Myocyte (in vitro differentiated cells): ENCODE measurements around the gene PGAP6. TPM values are rescaled to one million over a fixed set of nuclear protein-coding genes. Genes with fewer than 3 reads are reported as not detected.
"Not testable (repeated sequence)": the region's sequence is repeated elsewhere in the genome, so short reads cannot be mapped to it uniquely, and the experiment has no call there.

Experiments used
- DNase-seq: peaks from one replicate; pipeline ENCODE4 v3.0.0-alpha.2; 2012; ENCODE audit warnings: low read depth
- total RNA-seq: library from RNA; depleted of rRNA; stranded (reverse); fragments of >200 nt; gene quantifications from 2 replicates; pipeline ENCODE4 v1.2.3, GENCODE V29; 2014

Gene PGAP6
- total RNA-seq, 1 donor from 2014 or later: 53.4 TPM

GRCh38 chr16:379183-379960 lies 2.4 kb downstream of the PGAP6 start:
- no peak for DNase-seq

- no peak for DNase-seq
Observed at GRCh38 chr16:378821-379182, 3.0 kb downstream of the PGAP6 start.

- DNase-seq: not testable (repeated sequence)
Observed at GRCh38 chr16:378113-378820, 3.5 kb downstream of the PGAP6 start.

- DNase-seq: no peak
Observed at GRCh38 chr16:377419-377951, 4.3 kb downstream of the PGAP6 start.

GRCh38 chr16:376817-377418 lies 4.9 kb downstream of the PGAP6 start:
- DNase-seq: no peak

GRCh38 chr16:375927-376816 lies 5.6 kb downstream of the PGAP6 start:
- no peak for DNase-seq

GRCh38 chr16:375212-375611 lies 6.6 kb downstream of the PGAP6 start:
- DNase-seq: no peak

- DNase-seq: no peak
Observed at GRCh38 chr16:374616-374926, 7.2 kb downstream of the PGAP6 start.

- no peak for DNase-seq
Observed at GRCh38 chr16:373848-374615, 7.7 kb downstream of the PGAP6 start.

- DNase-seq: no peak
Observed at GRCh38 chr16:373020-373598, 8.7 kb downstream of the PGAP6 start.

- DNase-seq: no peak
Observed at GRCh38 chr16:372302-372983, 9.3 kb downstream of the PGAP6 start.

GRCh38 chr16:371515-372301 lies 10.1 kb downstream of the PGAP6 start:
- DNase-seq: no peak

GRCh38 chr16:370979-371514 lies 10.7 kb downstream of the PGAP6 start:
- DNase-seq: no peak

- DNase-seq: peak; percentile 95
Observed at GRCh38 chr16:370443-370842, 11.3 kb downstream of the PGAP6 start, which contains the start of gene MRPL28. Gene MRPL28 (minus strand): TSS chr16:370538. CDS start chr16:370218, 320 bp downstream.

GRCh38 chr16:369866-370436 lies 11.8 kb downstream of the PGAP6 start:
- DNase-seq: no peak

GRCh38 chr16:369275-369865 lies 12.4 kb downstream of the PGAP6 start:
- no peak for DNase-seq

- DNase-seq: no peak
Observed at GRCh38 chr16:368388-369158, 13.2 kb downstream of the PGAP6 start.
